GM21515 (cell line): ENCODE measurements around the gene CNIH3.

Experiments used
- ATAC-seq: cut with Tn5 transposase; IDR thresholded peaks from one replicate; pipeline ENCODE4 v1.9.1; 2021; ENCODE audit not compliant: unreplicated experiment

Gene CNIH3

DNA sequence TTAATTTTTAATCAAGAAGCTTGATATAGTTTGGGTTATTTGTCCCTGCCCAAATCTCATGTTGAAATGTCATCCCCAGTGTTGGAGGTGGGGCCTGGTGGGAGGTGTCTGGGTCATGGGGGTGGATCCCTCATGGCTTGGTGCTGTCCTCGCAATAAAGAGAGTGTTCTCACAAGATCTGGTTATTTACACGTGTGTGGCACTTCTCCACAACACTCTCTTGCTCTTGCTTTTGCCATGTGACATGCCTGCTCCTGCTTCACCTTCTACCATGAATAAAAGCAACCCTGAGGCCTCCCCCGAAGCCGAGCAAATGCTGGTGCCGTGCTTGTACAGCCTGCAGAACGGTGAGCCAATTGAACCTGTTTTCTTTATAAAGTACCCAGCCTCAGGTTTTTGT is 2.6 kb upstream of the CNIH3 start:
- no peak for ATAC-seq

DNA sequence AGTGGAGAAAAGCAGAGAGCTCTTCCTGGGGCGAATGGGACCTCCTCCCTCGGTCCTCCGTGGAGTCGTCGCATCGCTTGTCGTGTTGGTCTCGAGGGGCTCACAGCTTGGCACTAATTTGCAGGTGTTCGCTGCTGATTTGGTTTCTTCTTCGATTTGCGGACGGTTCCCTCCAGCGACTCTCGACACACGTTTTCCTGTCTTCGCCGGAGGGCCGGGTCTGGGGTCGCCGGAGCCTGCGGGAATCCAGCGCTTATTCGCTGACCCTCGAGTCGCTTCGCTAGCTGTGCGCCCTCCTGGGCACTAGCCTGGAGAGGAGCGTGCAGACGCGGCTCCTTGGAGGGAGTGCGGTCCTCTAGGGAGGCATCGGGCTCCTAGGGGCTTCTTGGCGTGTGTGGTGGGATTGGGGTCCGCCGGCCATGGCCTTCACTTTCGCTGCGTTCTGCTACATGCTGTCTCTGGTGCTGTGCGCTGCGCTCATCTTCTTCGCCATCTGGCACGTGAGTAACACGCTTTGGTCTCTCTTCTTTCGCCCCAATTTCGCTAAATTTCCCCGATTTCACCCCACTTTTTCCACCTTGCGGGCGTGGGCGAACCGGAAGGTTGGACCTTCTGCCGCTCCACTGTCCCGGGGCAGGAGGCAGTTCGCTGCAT is 766 bp downstream of the CNIH3 start:
- ATAC-seq = no peak

DNA sequence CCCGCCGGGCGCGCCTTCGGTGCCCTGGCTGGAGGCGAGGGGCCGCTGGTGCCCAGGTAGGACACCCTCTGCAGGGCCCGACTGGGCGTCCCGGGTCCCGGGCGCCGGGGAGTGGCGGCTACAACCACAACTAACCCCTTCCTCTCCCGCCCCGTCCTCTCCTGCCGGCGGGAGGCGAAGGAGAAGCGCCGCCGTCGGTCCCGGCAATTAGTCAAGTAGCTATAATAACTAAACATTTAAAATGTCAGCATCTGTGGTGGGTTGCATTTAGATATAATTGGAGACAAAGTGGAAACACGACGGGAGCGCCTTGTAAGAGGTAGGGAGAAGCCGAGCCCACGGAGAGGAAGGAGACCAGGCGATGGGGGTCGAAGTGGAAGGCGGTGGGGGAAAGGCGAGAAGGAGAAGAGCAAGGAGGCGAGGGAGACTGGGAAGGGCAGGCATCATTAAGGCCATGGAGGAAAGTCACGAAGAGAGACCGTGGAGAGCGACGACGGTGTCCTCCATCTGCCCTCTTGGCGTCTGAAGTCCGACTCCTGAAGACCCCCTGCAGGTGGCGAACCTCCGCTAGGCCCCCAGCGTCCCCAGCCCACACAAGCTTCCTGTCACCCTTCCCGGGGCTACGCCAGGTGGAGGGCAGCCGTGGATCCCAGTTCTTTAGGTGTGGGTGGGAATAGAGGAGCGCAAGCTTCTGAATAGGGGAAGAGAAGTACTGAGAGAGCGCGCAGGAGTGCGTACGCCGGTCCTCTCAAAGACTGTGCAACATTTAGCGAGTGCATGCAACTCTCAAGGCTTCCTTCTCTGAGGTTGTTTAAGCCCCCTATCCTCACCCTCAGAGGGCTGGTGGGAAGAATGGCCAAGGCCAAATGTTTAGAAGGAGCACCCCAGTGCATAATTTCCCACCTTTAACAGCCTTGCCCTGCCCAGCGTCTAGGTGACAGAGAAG is 1.6 kb downstream of the CNIH3 start:
- ATAC-seq = no peak

DNA sequence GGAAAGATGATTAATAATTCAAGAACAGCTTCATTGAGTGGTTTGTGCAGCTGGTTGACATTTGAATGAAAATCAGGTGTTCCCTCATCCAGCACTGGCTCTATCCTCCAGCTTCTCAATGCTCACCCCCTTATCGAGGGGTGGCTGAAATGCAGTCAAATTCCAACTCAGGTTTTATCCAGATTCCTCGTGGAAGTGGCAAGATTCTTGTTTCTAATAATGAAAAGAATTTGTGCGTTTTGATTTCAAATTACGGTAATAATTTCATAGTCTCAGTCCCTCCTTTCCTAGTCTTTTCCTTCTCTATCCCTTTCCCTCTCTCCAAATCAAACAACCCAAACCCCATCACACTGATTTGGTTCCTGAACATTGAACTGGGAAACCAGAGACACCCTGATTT is 3.1 kb downstream of the CNIH3 start:
- ATAC-seq = no peak

DNA sequence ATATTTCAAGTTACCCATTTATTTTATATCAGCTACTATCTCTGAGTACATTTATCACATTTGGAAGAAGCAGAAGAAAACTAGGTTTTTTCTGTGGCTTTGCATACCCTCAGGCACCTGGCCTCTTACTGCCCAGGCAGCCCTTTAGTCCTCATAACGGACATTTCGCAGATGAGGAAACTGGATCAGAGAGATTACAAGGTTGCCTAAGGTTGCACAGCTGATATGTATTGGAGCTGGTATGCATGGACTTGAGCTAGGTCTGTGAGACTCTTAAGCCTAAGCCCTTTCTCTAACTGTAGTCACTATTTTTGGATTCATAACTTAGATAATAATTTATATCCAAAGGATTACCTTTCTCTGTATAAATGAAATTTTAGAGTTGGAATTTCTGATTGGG is 4.0 kb downstream of the CNIH3 start:
- no peak for ATAC-seq

DNA sequence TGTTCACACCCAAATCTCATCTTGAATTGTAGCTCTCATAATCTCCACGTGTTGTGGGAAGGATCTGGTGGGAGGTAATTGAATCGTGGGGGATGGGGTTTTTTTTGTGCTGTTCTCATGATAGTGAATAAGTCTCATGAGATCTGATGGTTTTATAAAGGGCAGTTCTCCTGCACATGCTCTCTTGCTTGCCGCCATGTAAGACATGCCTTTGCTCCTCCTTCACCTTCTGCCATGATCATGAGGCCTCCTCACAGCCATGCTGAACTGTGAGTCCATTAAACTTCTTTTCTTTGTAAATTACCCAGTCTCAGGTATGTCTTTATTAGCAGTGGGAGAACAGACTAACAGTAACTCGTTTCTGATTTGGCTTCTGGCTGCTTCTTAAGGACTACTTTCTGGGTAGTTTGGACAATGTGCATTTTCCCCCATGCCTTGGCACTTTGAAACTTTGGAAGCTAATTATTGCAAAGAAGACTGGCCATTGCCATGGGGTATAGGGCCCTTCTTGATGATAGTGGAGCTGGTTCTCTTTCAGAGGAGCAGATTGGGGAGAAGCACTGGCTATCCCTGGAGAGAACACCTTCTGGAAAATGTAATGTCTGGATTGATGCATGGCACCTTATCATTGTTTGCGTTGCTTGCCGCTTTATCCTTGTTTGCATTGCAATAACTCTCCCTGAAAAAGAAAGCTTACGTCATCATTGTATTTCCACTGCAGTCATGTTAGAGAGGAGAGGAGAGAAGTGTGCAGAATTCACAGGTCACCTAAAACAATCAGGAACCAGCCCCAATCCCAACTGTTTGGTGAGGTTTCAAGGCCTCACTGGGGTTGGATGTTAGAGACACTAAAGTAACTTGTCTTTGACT is 5.9 kb downstream of the CNIH3 start:
- ATAC-seq = no peak

DNA sequence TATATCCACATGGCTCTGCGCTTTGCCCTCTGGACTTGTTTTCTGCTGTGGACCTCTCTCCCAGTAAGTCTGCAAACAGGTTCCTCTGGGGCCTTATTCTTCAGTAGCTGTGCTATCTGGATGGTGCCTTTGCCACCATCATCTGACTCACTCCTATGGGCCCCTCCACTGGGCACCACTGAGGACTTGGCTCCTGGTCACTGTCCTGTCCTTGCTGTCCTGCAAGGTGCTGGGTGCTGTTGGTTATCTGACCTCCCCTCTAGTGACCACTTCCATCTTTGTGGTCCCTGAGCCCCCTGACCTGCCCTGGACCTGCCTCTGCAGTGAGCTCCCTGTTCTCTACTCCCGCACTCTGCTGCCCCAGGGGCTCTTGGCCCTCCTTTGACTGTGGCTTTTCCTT is 6.7 kb downstream of the CNIH3 start:
- ATAC-seq = no peak

DNA sequence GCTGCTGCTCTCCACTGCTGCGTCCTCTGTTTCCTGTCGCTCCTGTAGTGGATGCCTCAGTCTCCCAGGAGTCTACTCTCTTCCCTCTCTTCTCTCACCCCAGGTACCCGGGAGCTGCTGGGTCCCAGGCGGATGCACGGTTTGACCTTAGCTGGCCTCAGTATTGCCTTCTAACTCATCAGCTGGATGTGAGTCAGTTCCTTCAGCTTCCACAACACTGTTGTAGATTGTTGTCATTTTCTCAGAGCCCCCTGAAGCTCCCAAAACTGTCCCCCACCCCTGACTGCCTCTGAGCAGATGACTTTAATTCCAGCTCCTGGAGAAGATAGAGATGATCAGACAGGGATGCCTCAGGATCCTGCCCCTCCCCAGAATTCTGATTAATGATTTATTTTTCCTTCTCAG is 7.2 kb downstream of the CNIH3 start:
- ATAC-seq = no peak

DNA sequence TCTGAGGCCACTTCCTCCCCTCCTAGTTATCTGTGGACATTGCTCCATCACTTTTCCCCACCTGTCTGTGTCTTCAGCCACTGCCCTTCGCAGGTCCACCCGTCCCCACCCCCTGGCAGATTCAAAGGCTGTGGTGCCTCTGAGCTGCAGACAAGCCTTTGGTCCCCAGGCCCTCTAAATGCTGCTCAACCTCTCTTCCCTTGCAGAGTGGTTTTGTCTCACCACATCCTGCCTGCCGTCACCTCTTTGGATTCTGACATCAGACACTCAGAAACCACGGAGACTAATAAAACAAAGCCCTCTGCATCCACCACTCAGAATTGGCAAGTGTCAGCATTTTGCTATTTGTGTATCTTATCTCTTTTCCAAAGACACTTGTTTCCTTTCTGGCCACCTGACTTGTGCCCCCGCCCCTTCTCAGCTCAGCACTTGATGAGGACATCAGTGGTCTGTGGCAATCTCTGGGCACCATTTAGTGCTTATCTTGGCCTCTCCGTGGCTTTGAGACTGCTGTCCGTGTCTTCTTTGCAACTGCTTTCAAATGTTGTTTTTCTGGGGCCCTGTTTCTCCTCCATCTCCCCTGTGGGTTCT is 7.7 kb downstream of the CNIH3 start:
- ATAC-seq = peak; percentile 84

DNA sequence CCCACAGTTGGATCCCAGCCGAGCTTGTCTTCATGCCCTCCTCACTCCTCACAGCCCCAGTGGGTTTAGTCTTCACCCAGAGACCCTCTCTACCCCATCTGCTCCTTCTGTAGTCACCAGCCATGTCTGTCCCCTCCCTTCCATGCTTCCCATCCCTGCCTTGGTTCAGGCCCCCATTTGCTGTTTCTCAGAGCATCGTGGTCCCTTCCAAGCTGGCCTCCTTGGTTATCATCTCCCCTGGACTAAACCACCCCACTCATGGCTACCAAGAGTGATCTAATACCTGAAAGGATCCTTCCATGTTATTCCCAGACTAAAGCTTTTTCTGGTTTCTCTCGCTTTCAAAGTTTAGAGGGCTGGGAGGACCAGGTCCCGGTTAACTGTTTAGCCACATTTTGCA is 8.3 kb downstream of the CNIH3 start:
- ATAC-seq = no peak

DNA sequence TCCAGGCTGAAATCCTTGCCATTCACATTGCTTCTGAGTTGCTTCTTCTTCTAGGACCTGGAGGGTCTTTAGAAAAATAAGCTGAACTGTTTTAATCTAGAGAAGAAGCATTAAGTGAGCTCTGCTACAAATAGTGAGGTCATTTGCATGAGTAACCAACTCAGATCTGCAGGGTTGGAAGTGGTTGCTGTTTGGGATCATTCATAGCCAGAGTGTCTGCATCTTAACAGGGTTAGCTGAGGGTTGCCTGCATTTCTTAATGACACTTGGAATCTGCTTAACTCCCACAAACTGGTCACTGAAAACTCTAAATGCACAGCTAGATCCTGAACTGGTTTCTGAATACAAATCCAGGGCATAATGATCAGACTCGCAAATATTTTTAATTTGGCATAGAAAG is 9.9 kb downstream of the CNIH3 start:
- no peak for ATAC-seq

DNA sequence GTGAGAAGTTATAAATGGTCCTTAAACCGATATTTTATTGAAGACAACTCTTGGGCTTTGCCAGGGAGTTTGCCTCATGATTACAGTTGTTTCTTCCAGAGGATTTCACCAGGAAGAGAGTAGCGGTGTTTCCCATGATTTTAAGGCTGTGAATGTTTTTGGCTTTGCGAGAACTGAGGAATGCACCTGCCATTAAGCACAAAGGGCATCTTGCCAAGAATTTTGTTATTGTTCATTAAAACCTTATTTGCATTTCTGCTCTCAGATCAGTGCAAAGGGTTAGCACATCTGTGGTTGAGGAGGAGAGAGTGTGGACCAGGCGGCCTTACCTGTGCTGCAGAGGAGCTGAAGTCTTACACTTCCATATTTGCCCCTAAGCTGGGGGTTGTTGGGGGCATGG is 13.8 kb downstream of the CNIH3 start:
- no peak for ATAC-seq

DNA sequence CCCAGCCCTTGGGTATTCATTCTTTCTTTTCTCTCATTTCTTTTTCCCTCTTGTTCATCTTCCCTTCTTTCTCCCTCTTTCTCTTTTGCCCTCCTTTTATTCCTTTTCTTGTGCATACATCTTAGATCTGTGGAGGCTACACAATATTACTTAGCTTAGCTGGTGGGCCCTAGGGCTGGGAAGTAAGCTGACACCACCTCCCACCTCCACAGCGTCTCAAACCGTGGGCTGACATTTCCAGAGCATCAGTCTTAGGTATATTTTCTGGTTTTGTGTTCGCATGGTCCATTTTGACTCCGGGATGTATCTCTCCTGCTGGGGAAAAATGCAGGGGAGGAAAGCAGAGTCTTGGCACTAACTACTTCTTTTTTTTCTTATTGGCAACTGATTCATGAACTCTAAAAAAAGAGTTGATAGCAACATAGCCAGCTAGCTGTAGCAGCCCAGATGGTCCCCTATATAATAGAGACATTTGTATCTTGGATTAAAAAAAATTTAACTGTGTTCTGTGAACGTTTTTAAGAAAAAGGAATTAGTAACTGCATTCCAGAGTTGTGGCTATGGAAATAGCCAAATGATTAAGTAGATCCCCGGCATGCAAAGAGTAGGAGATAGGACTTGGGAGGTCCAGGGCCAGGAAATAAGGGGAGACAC is 15.5 kb downstream of the CNIH3 start:
- ATAC-seq = no peak

DNA sequence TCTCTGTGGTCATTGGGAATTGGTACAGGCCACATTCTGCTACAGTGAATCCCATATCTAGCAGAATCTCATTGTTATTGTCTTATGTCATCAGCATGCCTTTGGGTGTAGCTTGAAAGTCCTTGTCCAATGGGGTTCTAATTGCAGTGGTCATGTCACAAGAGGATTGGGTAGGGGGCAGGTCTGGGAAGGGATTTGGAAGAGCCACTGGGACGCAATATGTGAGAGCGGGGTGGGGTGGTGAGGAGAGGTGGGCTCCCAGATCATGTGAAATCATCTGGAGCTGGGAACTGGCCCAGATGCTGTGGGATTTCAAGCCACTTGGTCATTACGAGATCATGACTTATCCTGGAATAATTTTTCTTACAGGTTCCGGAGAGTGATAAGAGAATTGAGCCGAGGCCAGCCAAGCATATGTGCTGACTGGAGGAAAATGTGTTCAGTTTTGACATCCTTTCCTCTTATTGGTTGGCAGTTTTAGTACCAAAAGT is 16.3 kb downstream of the CNIH3 start:
- no peak for ATAC-seq

DNA sequence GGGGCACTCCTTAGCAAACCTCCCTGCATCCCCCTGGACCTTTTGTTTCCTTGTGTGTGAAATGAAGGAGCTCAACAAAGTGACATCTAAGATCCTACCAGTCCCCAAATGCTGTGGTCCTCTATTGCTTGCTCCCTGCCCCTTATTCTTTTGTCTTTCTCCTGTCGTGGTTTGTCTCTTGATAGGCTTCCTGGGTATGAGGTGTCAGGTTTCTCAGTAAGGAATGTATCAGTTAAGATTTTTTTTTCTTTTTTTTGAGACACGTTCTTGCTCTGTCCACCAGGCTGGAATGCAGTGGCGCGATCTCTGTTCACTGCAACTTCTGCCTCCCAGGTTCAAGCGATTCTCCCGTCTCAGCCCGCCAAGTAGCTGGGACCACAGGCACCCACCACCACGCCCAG is 16.8 kb downstream of the CNIH3 start:
- ATAC-seq = no peak

DNA sequence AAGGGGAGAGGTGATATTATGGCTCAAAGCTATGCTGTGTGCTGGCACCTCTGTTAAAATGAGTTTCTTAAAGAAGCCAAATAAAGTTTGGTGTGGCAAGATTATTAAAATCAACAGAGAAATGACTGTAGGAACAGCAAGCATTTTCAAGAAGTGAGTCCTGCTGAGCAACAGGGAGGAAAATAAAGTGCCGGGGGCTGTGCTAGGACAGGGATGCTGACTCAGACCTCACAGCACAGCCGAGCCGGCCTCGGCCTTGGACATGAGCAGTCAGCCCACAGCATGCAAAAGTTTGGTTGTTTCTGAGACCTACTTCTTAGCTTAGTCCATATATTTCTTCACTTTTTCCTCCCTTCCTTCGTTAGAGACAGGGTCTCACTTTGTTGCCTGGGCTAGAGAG is 19.2 kb downstream of the CNIH3 start:
- no peak for ATAC-seq

DNA sequence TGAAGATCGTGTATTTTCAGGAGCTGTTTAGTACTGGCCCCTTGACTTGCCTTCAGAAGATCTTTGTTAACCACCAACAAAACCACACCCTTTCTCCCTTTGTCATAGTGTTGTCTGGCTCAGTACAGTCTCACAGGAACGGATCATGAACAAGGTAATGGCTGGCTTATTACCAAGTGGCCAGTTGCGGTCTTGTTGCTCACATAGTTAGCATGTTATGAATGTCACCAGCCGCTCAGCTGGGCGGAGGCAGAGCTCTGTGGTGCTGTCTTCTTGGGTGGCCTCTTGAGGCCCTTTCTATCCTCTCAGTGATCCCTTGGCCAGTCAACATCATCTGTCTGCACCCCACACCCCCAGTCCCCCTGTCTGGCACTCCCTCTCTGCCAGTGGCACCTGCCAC is 21.4 kb downstream of the CNIH3 start:
- no peak for ATAC-seq

DNA sequence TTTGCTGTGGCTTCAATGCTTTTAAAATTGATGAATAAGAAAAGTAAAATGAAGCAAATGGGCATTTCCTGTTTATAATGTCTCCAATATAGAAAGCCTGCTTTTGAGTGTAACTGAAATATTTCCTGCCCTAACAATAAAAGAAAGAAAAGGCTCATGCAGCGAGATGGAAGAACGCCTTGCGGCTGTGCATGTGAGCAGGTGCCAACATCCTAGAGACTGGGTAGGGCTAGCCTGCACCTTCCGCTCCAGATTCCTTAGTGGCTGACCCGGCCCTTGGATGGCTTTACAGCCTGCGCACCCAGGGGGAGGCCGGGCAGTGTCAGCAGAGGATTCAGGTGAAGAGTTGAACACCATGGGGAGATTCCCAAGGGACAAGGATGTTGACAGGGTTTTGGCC is 21.8 kb downstream of the CNIH3 start:
- ATAC-seq = no peak

DNA sequence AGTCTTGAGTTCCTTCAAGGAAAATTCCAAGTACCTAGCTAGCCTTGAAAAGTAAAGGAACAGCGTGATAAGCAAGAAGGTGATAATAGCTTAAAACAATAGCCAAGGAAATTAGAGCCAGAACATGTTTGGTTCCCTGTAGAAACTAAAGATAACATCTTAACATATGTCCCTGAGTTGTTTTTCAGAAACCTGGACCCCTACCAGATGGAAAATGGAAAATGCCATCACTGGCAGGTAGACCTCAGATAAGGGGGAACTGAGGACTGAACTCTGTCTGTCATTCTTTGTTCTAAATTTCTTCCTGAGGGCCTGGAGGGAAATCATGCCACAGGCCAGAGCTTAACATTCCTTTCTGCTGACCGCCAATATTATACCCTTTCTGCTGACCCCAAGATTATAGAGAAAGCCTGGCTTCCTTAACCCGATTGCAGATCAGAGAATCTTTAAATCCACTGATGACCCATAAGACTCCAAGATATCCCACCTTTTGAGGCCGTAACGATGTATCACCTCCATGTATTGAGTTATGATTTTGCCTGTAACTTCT is 23.4 kb downstream of the CNIH3 start:
- ATAC-seq = no peak

DNA sequence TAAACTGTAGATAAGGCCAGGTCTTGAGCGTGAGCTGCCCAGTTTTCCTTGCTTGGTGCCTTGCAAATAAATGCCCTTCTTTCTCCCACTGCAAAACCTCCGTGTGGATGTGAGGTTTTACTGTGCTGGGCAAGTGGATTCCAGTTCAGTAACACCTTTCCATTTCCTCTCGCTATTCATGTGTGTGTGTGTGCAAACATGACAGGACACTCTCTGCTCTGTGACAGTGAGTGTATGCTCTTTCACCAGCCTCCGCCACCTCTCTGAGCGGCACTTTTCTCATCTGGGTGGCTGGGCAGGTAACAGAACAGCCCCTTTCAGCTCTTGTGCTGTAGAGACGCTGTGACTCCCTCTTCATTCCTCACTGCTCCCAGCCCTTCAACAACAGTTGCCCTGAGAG is 23.9 kb downstream of the CNIH3 start:
- ATAC-seq = no peak
